Chondrocyte (in vitro differentiated cells): Measurements from ENCODE around the gene ATOX1. TPM values are rescaled to one million over a fixed set of nuclear protein-coding genes. Genes with fewer than 3 reads are reported as not detected.

ENCODE experiments used
- DNase-seq: peaks from one replicate; pipeline ENCODE4 v3.0.0; 2021; ENCODE audit warnings: mixed read lengths, low spot score
- H3K27ac Mint-ChIP-seq: one replicate; pipeline ENCODE4 v1.8.0; 2021; ENCODE audit warnings: mild to moderate bottlenecking, moderate library complexity, mixed read lengths; ENCODE audit not compliant: unreplicated experiment
- H3K27me3 Mint-ChIP-seq: 2 replicates; pipeline ENCODE4 v1.8.0; 2021; ENCODE audit warnings: low read depth, mixed read lengths
- H3K36me3 Mint-ChIP-seq: 2 replicates; pipeline ENCODE4 v1.8.0; 2021; ENCODE audit warnings: low read depth, mixed read lengths
- H3K4me1 Mint-ChIP-seq: 2 replicates; pipeline ENCODE4 v1.8.0; 2021; ENCODE audit warnings: low read depth, mild to moderate bottlenecking, mixed read lengths
- H3K4me3 Mint-ChIP-seq: one replicate; pipeline ENCODE4 v1.8.0; 2021; ENCODE audit warnings: mild to moderate bottlenecking, moderate library complexity, mixed read lengths; ENCODE audit not compliant: unreplicated experiment
- H3K9me3 Mint-ChIP-seq: 2 replicates; pipeline ENCODE4 v1.8.0; 2021; ENCODE audit warnings: low read depth, mixed read lengths
- CTCF ChIP-seq: fragments of 200-600 bp; sonication (generic); IDR thresholded peaks from 2 replicates; pipeline ENCODE4 v1.5.0; 2021; ENCODE audit warnings: antibody characterized with exemption, mild to moderate bottlenecking, moderate library complexity
- total RNA-seq: library from RNA; stranded (reverse); gene quantifications from 3 replicates; pipeline ENCODE4 v1.2.1, GENCODE V29; 2021

Gene ATOX1
- total RNA-seq, 1 donor from 2014 or later: 128 TPM

GRCh38 chr5:151717416-151717815, 41.0 kb downstream of the ATOX1 start:
- no peaks in the 10 kb centered on the region for H3K36me3 Mint-ChIP-seq
- peaks cover 60% of the 10 kb centered on the region for H3K4me1 Mint-ChIP-seq
- H3K27me3 Mint-ChIP-seq: no peaks in the 10 kb centered on the region
- peak overlapping the region; percentile 100 for H3K27ac Mint-ChIP-seq
- peak overlapping the region; percentile 35 for H3K4me3 Mint-ChIP-seq
- DNase-seq: no peak
- TF ChIP-seq CTCF: no peak
- H3K9me3 Mint-ChIP-seq: no peaks in the 10 kb centered on the region

GRCh38 chr5:151709109-151709735, 49.2 kb downstream of the ATOX1 start:
- Mint-ChIP-seq H3K4me1 (peaks cover 8% of the 10 kb centered on the region), H3K27me3 (no peaks in the 10 kb centered on the region), H3K9me3 (no peaks in the 10 kb centered on the region), H3K4me3 (no peak overlapping the region), H3K36me3 (peaks cover 2% of the 10 kb centered on the region), H3K27ac (no peak overlapping the region)
- no peak for DNase-seq
- no peak for TF ChIP-seq CTCF

GRCh38 chr5:151708126-151708525, 50.3 kb downstream of the ATOX1 start:
- Mint-ChIP-seq H3K27ac (no peak overlapping the region), H3K27me3 (no peaks in the 10 kb centered on the region), H3K4me3 (no peak overlapping the region), H3K9me3 (no peaks in the 10 kb centered on the region), H3K4me1 (peaks cover 11% of the 10 kb centered on the region), H3K36me3 (peaks cover 2% of the 10 kb centered on the region)
- no peak for TF ChIP-seq CTCF
- DNase-seq: no peak

GRCh38 chr5:151707567-151707966, 50.9 kb downstream of the ATOX1 start:
- no peak overlapping the region for H3K27ac Mint-ChIP-seq
- TF ChIP-seq CTCF: no peak
- peaks cover 13% of the 10 kb centered on the region for H3K4me1 Mint-ChIP-seq
- no peaks in the 10 kb centered on the region for H3K9me3 Mint-ChIP-seq
- peaks cover 2% of the 10 kb centered on the region for H3K36me3 Mint-ChIP-seq
- no peaks in the 10 kb centered on the region for H3K27me3 Mint-ChIP-seq
- no peak for DNase-seq
- H3K4me3 Mint-ChIP-seq: no peak overlapping the region

- Mint-ChIP-seq H3K27me3 (no peaks in the 10 kb centered on the region), H3K4me3 (no peak overlapping the region), H3K9me3 (no peaks in the 10 kb centered on the region), H3K4me1 (peaks cover 16% of the 10 kb centered on the region), H3K27ac (no peak overlapping the region), H3K36me3 (peaks cover 2% of the 10 kb centered on the region)
- TF ChIP-seq CTCF: no peak
- DNase-seq: no peak
Observed at GRCh38 chr5:151706906-151707305, 51.5 kb downstream of the ATOX1 start.
